Measurements from ENCODE around the gene EIF3D. TPM values are rescaled to one million over a fixed set of nuclear protein-coding genes. Genes with fewer than 3 reads are reported as not detected.

EIF3D gene
- total and polyA plus RNA-seq, 2 of the 13 experiments (the other 11 are each of a cell fraction or from before 2014, with no cell fraction given): 118 to 274 TPM

DNA sequence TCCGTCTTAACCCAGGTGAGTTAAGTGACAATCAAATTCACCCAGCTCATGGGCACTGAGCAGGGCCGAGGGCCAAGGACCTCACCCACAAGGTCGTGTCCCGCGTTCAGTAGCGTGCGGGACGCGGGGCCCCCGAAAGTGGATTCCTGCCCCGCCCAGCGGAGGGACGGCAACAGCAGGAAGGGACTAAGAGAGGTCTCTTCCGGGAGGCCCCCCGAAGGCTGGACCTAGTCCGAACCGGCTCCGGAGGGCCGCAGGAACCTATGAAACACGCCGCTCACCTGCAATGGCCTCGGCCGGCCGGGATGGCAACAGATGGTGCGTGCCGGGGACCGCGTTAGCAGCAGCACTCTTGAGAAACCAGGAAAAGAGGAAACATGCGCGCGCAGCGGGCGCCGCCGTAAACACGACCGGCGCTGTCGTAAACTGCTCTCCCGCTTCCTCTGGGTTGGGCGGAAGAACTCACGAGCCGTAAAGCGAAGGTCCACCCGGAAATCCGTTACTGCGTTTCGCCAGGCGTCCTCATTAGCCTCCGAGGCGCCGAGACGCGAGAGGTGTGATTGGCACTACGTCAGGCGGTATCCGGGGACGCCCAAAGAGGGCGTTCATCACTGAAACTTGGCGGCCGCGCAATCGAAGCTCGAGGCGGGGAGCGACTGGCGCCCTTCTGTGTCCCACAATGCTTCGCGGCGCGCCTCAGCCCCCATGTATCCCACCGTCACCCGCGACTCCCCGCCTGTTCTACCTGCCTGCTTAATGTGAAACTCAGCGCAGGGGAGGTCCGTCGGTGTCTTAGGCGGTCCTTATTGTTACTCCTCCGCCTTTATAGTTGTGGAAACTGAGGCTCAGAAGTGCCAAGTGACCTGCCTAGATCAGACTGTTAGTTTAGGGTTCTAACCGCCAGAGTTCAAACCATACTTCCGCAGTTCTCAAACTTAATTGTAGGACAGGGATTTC, at the start of gene EIF3D (continued):
- TF ChIP-seq, protein P1, sequence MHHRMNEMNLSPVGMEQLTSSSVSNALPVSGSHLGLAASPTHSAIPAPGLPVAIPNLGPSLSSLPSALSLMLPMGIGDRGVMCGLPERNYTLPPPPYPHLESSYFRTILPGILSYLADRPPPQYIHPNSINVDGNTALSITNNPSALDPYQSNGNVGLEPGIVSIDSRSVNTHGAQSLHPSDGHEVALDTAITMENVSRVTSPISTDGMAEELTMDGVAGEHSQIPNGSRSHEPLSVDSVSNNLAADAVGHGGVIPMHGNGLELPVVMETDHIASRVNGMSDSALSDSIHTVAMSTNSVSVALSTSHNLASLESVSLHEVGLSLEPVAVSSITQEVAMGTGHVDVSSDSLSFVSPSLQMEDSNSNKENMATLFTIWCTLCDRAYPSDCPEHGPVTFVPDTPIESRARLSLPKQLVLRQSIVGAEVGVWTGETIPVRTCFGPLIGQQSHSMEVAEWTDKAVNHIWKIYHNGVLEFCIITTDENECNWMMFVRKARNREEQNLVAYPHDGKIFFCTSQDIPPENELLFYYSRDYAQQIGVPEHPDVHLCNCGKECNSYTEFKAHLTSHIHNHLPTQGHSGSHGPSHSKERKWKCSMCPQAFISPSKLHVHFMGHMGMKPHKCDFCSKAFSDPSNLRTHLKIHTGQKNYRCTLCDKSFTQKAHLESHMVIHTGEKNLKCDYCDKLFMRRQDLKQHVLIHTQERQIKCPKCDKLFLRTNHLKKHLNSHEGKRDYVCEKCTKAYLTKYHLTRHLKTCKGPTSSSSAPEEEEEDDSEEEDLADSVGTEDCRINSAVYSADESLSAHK (CRISPR knock-in tag; IDR thresholded peaks at IDR 0.05; ENCODE audit: borderline replicate concordance): no peak
- TF ChIP-seq, protein P2, sequence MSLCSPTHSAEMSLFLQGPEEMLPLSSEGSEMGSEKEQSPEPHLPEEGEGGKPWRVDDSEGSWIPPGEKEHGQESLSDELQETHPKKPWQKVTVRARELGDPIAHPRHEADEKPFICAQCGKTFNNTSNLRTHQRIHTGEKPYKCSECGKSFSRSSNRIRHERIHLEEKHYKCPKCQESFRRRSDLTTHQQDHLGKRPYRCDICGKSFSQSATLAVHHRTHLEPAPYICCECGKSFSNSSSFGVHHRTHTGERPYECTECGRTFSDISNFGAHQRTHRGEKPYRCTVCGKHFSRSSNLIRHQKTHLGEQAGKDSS (CRISPR knock-in tag; IDR thresholded peaks at IDR 0.05; ENCODE audit: borderline replicate concordance, low read depth): peak; percentile 66; the same call in 1 of the 2 replicates
- TF ChIP-seq, protein P3, sequence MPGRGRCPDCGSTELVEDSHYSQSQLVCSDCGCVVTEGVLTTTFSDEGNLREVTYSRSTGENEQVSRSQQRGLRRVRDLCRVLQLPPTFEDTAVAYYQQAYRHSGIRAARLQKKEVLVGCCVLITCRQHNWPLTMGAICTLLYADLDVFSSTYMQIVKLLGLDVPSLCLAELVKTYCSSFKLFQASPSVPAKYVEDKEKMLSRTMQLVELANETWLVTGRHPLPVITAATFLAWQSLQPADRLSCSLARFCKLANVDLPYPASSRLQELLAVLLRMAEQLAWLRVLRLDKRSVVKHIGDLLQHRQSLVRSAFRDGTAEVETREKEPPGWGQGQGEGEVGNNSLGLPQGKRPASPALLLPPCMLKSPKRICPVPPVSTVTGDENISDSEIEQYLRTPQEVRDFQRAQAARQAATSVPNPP (CRISPR knock-in tag; IDR thresholded peaks at IDR 0.05): no peak
- TF ChIP-seq, protein P4, sequence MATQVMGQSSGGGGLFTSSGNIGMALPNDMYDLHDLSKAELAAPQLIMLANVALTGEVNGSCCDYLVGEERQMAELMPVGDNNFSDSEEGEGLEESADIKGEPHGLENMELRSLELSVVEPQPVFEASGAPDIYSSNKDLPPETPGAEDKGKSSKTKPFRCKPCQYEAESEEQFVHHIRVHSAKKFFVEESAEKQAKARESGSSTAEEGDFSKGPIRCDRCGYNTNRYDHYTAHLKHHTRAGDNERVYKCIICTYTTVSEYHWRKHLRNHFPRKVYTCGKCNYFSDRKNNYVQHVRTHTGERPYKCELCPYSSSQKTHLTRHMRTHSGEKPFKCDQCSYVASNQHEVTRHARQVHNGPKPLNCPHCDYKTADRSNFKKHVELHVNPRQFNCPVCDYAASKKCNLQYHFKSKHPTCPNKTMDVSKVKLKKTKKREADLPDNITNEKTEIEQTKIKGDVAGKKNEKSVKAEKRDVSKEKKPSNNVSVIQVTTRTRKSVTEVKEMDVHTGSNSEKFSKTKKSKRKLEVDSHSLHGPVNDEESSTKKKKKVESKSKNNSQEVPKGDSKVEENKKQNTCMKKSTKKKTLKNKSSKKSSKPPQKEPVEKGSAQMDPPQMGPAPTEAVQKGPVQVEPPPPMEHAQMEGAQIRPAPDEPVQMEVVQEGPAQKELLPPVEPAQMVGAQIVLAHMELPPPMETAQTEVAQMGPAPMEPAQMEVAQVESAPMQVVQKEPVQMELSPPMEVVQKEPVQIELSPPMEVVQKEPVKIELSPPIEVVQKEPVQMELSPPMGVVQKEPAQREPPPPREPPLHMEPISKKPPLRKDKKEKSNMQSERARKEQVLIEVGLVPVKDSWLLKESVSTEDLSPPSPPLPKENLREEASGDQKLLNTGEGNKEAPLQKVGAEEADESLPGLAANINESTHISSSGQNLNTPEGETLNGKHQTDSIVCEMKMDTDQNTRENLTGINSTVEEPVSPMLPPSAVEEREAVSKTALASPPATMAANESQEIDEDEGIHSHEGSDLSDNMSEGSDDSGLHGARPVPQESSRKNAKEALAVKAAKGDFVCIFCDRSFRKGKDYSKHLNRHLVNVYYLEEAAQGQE (IDR thresholded peaks at IDR 0.05; ENCODE audit: borderline replicate concordance in 1 of 2, low read depth in 1 of 2, low read length in 2 of 2): peak in 1 of 2 experiments; percentile 28; a peak in 1 of 4 replicates
- no peak; the same call in 1 of the 2 replicates for TF ChIP-seq EHMT2 (IDR thresholded peaks at IDR 0.05; ENCODE audit: borderline replicate concordance, low read depth, low read length)
- TF ChIP-seq, protein P5, sequence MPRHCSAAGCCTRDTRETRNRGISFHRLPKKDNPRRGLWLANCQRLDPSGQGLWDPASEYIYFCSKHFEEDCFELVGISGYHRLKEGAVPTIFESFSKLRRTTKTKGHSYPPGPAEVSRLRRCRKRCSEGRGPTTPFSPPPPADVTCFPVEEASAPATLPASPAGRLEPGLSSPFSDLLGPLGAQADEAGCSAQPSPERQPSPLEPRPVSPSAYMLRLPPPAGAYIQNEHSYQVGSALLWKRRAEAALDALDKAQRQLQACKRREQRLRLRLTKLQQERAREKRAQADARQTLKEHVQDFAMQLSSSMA (CRISPR knock-in tag; IDR thresholded peaks at IDR 0.05): peak; percentile 99
- TF ChIP-seq, protein P6, sequence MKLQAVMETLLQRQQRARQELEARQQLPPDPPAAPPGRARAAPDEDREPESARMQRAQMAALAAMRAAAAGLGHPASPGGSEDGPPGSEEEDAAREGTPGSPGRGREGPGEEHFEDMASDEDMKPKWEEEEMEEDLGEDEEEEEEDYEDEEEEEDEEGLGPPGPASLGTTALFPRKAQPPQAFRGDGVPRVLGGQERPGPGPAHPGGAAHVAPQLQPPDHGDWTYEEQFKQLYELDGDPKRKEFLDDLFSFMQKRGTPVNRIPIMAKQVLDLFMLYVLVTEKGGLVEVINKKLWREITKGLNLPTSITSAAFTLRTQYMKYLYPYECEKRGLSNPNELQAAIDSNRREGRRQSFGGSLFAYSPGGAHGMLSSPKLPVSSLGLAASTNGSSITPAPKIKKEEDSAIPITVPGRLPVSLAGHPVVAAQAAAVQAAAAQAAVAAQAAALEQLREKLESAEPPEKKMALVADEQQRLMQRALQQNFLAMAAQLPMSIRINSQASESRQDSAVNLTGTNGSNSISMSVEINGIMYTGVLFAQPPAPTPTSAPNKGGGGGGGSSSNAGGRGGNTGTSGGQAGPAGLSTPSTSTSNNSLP (IDR thresholded peaks at IDR 0.05; ENCODE audit: low read depth, low read length): peak; percentile 66; the same call in 1 of the 2 replicates
- TF ChIP-seq MAZ (IDR thresholded peaks at IDR 0.05; ENCODE audit: borderline replicate concordance, low read depth, low read length): no peak; the same call in 1 of the 2 replicates
- TF ChIP-seq MAZ (CRISPR knock-in tag; IDR thresholded peaks at IDR 0.05; ENCODE audit: low read depth): peak; percentile 73
- peak; percentile 25; the same call in 1 of the 2 replicates for TF ChIP-seq ZNF670 (CRISPR knock-in tag; IDR thresholded peaks at IDR 0.05; ENCODE audit: borderline replicate concordance)
- no peak for TF ChIP-seq SMC3 (IDR thresholded peaks at IDR 0.05; ENCODE audit: low read length)
- TF ChIP-seq RAD21 (CRISPR knock-in tag; IDR thresholded peaks at IDR 0.05): 0 out of 2 replicates have a peak, but pooled peaks have one; percentile 9
- TF ChIP-seq RFXANK (CRISPR knock-in tag; IDR thresholded peaks at IDR 0.05): 0 out of 2 replicates have a peak, but pooled peaks have one; percentile 21
- peak; percentile 84; the same call in 1 of the 2 replicates for TF ChIP-seq ZNF430 (CRISPR knock-in tag; IDR thresholded peaks at IDR 0.05)
